Activated CD8-positive, alpha-beta memory T cell treated with anti-CD3 and anti-CD28 coated beads, Interleukin-2, amount 50 U/mL, for 48 hours (primary cell): Measurements from ENCODE around the gene ADIPOR2.

ENCODE experiments used
- DNase-seq: peaks from one replicate; pipeline ENCODE4 v3.0.0-alpha.2; 2020

ADIPOR2 gene

DNA sequence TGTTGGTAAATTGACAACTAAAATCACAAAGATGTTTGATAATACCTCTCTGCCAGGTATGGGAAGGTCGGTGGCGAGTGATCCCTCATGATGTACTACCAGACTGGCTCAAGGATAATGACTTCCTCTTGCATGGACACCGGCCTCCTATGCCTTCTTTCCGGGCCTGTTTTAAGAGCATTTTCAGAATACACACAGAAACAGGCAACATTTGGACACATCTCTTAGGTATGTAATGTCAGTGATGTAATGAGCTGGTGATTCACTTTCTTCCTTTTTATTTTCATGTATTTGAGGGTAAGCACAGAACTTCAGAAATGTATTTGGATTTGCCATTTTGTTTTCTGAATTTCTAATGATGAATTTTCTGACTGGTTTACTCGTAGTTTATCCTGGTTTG is 86.9 kb downstream of the ADIPOR2 start:
- no peak for DNase-seq

DNA sequence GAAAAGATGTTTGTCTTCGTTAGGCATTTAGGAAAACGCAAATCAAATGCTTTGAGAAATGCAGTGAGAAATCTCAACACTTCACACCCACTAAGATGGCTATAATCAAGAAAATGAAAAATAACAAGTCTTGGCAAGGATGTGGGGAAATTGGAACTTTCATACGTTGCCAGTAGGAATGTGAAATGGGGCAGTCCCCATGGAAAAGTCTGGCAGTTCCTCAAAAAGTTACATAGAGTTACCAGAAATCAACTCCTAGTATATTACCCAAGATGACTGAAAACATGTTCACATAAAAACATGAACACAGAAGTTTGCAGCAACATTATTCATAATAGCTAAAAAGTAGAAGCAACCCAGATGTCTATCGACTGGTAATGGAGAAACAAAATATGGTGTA is 88.0 kb downstream of the ADIPOR2 start:
- no peak for DNase-seq

DNA sequence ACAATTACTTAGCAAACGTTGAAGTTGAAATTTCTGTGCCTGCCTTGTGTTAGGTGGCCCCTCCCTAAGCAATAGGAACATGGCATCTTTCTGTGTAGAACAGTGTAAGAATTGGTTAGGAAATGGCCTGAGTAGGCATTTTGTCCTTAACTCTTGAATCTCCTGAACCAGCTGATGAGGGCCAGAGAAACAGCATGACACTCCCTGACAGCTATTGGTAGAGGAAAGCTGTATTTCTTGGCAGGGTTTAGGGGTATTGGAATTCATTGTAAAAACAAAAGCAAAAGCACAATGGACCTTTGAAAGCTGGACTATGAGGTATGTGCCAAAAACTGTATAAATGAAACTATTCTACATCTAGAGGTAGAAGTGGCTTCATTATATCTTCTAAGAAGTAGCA is 88.9 kb downstream of the ADIPOR2 start:
- DNase-seq = no peak

DNA sequence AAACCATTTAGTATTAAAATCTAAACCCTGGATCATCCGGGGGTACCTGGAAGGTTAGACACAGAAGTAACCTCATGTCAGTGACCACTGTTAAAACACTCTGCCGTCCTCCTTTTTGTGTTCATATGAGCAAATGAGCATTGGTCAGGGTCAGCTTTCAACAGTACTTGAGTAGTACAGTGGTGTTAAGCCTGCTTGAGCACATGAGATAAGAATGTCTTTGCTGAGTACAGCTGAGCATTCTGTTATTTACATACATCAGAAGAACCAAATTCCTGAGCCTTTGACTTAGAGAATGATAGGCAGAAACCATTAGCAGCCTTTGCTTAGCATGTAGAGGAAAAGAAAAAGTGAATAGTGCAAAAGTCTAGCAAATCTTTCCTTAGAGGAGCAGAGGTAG is 90.9 kb downstream of the ADIPOR2 start:
- no peak for DNase-seq

DNA sequence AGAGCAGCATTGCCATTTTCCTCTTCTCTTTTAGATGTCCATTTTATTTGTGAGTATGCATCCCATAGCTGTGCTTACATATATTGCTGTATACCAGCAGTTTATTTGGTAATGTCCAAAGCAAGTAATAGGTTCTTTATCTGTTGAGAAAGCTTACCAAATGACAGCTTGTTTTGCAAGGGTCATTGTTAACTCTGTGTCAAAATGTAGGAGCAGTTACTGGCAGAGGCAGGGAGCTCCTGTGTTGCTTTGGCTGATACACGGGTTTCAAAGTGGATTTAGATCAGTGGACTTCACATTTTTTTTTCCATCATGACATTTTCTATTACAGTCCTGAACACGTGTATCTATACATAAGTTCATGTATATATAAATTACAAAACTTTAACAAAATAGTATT is 91.3 kb downstream of the ADIPOR2 start:
- no peak for DNase-seq

DNA sequence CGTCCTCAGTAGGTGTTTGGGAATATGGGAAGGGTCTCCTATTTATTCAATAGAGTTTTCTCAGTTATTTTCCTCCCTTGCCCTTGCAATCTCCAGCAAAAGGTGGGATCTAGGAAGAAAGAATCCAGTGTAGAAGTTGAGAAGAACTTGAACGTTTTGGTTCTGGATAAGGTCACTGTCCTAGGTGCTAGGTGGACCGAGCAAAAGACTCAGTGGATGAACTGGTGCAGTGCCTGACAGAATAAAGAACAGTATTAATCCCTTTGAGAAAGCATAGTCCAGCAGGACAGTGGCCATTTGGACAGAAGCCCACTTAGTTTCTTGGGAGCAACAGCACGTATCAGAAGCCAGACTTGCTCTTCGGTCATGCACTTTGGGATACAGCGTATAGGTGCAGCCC is 96.8 kb downstream of the ADIPOR2 start:
- no peak for DNase-seq

DNA sequence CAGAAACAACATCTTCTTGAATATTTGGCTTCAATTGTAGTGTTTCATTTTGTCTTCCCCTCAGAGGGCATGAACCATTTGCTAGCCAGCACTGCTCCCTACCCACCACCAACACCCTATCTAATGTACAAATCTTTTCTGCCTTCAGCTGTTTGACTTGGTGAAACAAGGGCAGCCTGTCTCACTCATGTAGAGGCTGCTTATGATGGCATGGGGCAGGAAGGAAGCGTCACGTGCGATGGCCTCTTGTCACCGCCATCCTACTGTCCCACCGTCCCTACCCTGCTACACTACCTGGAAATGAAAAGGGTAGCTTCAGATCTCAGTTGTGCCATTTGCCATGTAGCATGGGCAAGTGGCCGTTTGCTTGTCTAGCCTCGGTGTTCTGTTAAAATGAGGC is 99.6 kb downstream of the ADIPOR2 start:
- no peak for DNase-seq

DNA sequence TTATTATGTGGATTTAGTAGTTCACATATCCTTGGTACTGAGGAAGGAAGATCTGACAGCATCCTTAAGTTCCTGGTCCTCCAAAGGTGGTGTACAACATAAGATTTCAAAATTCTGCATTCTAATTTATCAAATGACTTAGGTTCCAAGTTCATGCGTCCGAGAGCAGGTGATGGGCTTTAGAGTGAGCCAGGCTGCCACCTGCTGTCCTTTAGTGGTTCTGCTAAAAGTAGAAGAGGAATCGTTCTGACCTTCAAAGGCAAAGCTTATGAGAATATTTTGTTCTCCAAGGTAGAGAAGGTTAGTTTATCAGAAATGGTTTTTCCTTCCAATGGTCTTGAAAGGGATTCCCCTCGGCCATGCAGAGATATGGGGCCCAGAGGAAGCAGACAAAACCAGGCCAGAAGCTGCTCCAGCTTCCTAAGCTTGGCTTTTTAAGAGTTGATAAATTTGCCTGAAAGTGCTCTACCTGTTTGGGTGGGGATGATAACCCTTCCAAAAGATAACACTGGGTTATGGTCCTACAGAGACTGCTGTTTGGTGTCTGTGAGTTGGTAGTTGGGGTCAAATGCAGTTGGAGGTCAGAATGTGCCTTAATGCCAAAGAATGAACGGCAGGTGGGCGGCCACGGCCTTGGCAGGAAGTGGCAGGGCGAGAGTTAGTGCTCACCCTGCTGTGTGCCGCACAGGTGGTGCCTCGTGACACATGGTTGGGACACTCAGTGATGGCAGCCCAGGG is 100.4 kb downstream of the ADIPOR2 start:
- peak; percentile 71 for DNase-seq

DNA sequence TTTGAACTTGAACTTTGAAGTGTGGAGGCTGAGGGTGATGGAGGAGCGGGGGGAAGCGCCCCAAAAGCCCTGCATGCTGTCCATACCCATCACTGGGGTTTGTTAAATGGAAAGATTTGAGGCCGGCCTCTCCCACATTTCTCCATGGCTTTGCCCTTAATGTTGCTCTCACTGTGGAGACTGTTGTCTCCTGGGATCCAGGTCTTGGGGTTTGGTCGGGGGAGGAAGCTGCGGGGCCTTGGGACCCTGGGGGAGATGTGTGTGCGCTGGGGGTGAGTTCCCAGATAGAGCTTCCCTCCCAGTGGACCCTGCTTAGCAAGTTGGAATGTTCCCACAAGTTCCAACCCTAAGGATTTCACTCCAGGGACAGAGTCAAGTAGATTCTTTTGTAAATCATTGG is 101.5 kb downstream of the ADIPOR2 start:
- DNase-seq = no peak

DNA sequence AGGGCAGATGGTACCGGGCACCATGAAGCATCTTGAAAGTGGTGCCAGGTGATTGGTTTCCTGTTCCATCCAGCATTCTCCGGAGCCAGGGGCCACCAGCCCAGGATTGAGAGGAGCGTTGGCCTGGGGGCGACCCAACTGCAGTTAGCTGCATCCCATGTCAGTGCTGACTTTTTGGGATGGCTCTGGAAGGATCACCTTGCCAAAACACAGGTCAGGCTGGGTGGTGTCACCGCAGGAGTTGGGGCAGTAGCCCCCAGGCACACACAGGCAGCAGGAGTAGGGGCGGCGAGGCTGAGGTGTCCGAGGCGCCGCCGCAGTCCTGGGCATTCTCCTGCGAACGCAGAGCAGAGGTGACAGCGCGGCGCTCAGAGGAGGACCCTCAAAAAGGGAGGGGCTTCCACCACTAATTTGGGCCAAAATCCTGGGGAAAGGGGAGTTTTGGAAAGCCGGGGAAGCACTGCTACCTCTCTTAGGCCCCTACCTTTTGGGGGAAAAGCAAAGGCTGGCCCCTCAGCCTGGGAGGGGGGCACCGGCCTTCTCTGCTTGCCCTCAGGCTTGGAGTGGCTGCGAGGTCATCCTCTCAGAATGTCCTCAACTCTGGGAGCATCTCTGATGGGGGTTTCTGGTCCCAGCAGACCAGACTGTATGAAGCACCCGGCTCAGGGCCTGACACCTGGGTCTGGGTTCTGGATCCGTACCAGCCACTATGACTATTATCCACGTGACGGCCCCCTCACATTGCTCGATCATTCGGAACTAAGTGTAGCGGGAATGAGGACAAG is 102.7 kb downstream of the ADIPOR2 start:
- DNase-seq = no peak

DNA sequence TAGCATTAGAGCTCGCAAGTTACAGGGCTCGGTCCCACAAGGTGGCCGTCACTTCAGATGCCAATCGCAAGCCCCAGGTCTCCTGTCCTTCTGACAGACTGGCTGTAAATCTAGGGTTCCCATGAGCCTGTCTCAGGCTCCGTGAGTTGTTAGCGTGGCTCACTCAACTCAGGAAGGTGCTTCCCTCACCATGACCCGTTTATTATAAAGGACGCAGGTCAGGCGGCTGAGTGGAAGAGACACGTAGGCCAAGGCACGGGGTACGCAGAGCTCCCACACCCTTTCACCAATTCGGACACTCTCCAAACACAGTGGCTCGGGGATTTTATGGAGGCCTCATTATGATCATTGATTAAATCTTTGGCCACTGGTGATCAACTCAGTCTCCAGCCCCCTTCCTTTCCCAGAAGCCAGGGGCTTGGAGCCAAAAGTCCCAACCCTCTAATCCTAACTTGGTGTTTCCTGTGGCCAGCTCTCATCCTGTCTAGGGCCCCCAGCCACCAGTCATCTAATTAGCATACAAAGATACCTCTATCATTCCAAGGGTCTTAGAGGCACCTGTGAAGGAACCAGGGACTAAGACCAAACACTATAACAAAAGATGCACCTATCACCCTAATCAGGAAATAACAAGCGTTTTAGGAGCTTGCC is 103.7 kb downstream of the ADIPOR2 start:
- DNase-seq = peak; percentile 46

DNA sequence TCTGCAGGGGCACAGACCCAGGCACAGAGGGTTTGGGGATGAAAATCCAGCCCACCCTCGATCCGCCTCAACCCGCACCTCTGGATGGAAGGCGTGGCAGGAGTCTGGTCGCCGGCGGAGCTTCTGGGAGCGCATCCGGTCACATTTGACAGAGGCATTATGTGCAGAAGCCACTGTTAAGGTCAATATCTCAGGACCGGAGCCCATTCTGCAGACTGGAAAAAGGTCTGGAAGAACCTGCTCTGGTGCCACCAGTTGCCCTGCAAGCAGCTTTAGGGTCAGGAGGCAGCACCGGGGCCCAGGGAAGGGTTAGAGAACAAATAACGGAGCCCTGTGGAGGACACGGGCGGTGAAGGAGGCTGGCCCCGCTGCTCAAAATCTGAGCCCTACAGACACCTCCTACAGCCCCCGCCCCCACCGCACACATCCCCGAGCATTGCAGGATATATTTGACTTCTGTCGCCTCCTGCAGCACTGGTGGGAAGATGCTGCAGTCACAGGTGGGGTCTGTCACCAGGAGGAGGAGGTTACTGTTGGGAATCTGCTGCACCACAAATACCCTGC is 104.4 kb downstream of the ADIPOR2 start:
- peak; percentile 51 for DNase-seq

DNA sequence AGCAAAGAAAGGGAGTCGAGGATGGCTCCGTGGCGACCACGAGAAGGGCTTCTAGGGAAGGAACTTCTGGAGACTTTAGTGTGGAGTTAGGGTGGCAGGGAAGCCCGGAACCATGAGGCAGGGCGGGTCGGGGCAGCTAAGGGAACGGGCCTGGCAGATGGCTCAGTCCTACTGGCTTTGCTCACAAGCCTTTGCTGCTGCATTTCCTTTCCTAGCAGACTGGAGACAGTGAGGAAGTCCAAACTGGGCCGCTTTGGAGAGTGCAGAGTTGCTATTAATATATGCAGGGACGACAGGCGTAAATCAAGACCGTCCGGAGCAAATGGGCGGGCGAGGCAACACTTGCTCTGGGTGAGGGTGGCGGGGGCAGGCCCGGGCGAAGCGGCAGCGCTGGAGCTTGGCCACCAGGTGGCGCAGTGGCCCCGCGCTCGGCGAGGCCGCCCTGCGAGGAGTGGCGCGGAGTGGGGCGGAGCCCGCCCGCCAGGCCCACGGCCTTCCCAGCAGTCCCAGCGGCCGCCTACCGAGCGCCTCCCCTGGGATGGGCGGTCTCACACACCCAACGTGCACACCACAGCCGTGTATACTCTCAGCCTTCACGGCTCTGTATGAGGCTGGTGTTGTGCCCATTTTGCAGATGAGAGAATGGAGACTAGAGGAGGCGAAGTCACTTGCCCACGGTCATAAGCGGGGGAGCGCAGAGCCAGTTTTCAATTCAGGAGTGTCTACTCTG is 105.1 kb downstream of the ADIPOR2 start:
- peak; percentile 99 for DNase-seq

DNA sequence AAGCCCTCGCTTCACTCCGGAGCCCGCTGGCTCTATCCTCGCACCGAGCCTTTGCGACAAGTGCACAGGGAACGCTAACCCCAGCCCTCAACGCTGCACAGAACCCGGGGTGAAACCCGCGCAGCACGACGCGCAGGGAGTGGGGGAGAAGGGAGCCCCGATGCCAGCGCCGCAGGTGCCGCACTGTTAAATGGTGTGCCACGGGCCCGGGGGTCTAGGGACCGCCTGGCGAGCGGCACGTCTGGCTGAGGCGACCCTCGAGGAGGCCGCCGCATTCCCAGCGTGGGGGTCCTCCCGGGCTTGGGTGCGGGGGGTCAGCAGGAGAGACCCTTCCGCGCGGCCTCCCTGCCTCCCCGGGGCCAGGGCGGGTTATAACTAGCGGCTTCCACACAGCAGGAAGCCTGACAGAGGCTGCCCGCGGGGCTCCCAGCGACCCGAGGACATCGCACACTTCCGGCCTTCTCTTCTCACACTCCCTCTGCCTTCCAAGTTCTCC is 105.7 kb downstream of the ADIPOR2 start:
- peak; percentile 75 for DNase-seq

DNA sequence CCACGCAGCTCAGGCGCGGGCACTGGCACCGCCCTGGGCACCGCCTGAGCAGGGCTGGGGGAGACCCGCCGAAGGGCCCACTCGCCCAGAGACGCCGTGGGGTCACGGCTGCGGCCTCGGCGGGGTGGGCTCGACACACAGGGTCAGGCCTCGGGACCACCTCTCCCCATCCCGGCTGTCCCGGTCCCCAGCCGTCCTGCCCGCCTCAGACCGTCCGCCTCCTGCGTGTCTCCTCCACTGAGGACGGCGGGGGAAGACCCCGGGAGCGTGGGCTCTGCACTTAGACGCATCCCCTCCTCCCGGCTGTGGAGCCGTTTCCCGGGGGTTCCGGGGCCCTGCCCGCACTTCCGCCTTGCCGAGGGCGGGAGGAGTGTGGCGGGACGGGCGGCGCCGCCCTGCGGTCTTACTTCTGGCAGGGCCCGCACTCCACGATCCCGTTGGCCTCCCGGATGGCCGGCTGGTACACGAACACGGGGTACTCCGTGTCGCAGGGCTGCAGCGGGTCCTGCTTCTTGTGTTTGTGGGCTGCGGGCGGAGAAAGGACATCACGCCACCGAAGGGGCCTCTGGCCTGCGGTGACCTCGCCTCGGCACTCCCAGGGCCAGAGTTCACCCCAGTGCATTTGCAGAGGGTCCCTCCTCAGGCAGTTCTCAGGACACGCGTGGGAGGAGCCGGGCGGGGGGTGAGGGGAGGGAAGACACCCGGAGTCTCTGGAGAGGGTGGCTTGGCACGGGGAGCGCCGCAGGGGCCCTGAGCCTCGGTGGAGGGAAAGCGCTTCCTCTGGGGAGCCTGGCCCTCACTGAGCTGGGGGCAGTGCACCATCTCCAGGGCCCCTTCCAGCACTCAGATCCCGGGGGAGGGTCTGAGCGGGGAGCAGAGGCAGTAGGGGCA is 106.4 kb downstream of the ADIPOR2 start:
- DNase-seq = peak; percentile 83

DNA sequence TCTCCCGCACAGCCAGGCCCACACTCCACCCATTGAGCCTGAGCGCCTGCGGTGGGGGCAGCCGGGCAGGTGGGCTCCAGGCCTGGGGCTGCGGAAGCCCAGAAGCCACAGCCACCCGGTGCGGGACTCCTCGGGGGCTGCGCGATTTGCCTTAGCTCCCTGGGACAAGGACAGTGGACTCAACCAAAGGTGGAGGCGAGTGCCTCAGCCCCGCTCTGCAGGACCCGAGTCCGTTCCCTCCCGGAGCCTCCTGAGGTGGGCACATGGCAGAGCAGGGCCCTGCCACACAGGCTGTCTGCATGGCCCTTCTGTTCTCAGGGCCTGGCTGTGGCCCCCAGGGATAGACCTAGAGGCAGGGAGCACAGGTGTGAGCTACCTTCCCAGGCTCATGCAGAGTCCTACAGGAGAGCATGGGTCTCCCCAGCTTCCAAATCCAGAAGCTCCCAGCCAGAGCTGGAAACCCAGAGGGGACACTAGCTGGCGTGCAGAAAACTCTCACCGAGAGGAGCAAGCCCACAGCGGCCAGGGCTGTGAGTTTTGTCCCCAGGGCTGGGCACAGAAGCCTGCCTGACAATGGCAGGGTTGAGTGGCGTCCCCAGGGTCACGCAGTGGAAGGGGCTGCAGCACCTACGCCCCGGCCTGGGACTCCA is 107.2 kb downstream of the ADIPOR2 start:
- peak; percentile 55 for DNase-seq

DNA sequence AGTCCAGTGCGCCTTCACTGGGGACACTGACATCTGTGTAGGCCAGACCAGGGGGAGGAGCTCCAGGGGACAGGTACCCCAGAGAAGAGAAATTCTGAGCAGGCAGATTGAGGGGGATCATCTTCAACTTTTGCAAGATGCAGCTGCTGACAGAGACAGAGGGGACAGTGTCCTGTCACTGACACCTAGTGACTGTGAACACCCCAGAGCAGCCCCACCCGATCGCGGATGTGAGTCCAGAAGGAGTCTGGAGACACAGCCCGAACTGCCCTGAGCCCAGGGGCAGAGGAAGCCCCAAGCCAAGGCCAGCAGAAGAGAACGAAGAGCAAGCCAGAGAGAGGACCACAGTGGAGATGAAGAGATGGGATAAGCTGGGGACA is 107.8 kb downstream of the ADIPOR2 start:
- DNase-seq = peak; percentile 52

DNA sequence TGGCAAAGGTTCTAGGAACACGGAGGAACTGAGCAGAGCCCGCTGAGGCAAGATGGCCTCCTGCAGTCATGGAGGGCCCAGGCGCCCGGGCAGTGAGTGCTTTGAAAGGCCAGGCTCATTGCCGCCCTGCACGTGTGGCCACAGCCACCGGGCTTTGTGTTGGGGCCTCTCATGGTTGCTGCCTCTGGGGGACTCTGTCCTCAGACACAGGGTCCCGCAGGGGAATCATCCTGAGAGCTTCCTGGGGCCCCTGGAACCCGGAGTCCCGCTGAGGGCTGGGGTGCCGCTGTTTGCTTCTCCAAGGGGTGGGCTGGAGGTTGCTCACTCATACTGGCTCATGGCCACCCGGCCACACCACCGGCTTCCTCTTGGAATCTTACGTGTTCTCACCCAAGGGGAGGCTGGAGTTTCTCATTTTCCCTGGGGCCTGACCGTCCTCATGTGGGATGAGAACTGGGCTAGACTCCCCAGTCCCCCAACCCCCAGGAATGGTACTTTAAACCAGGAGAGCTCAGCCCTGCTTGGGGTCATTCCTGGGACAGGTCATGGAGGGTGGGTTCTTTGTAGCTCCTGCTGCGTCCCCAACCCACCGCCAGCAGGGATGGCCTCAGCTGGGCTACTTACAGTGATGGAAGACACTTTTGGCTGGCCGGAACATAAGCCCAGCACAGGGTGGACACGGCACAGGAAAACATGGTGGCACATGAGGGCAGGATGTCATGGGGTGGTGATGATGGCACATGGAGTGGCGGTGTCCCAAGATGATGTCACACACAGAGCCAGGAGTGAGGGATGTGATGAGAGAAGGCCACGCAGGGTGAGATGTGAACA is 108.4 kb downstream of the ADIPOR2 start:
- DNase-seq = peak; percentile 48

DNA sequence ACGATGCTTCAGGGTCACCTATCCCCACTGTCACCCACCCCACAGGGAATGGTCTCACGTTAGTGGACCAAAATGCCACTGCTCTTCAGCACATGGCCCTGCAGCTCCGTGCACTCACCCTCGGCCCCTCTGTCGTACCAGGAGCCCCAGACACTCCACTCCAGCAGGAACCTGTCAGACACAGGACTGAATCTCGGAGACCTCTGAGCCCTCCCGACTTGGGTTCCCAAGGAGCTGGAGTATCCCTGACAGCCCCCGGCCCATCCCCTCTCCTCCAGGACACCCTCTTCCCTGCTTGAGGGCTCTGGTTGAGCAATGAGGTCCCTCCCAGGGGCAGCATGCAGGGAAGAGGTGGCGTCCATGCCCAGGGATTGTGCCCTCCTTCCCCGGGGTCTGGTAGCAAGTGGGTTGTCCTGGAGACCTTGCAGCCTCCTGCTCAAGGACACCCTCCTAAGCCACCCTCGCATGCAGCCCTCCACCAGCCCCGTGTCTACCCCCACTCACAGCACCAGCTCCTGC is 109.1 kb downstream of the ADIPOR2 start:
- peak; percentile 47 for DNase-seq
